K562 (cell line): ENCODE measurements around the gene LTB4R2. TPM values are rescaled to one million over a fixed set of nuclear protein-coding genes. Genes with fewer than 3 reads are reported as not detected.

Source experiments
- ATAC-seq: fragments of 200-7000 bp; cut with Tn5 transposase; 3 replicates; pipeline ENCODE4 v1.9.1; 2020; ENCODE audit warnings: moderate library complexity
- BruUV-seq: library from RNA; stranded (reverse); fragments of 400-500 nt; replicated peaks from 2 replicates; lab custom pipeline; 2021; lab: Mats Ljungman, UMichigan
- CTCF ChIA-PET: fragments of 300-600 bp; formaldehyde crosslinking; extraction: SDS; loops from one replicate; lab custom pipeline; 2021; ENCODE audit warnings: low intra/inter-chr PET ratio; lab: Yijun Ruan, JAX
- POLR2A ChIA-PET: fragments of 300-600, 350-650 bp; sonication (Branson Sonifier 250); formaldehyde crosslinking; extraction: SDS; loops from one replicate; lab custom pipeline; 2021; ENCODE audit warnings: antibody characterized with exemption, inconsistent platforms; lab: Yijun Ruan, JAX
- DNase-seq, 4 experiments: peaks; one replicate each; pipeline versions ENCODE4 v3.0.0 to v3.0.0-alpha.2; 2011 to 2018; ENCODE audit warnings: low spot score in 3 of 4, mixed read lengths in 3 of 4; ENCODE audit errors: extremely low read depth in 1 of 4
- FAIRE-seq: peaks from 2 replicates; lab custom pipeline; 2011; peaks lifted over from hg19 to GRCh38; lab: Jason Lieb, UNC
- H2AFZ ChIP-seq: 2 replicates; pipeline ENCODE4 v1.6.0; 2011; ENCODE audit warnings: low read depth, low read length, control low read depth, inconsistent platforms
- H3K27ac ChIP-seq: fragments of 200-600 bp; 3 replicates; pipeline ENCODE4 v1.8.0; 2011; ENCODE audit warnings: low read depth, mild to moderate bottlenecking, control low read depth, inconsistent platforms, low read length, moderate library complexity, mixed read lengths; ENCODE audit errors: extremely low read depth
- H3K27me3 ChIP-seq, 2 experiments: fragments of 300-600 bp in 1 of 2; 2 replicates in 1 of 2; 3 replicates in 1 of 2; pipeline versions ENCODE4 v1.6.0 to v1.8.0; 2011; ENCODE audit warnings: inconsistent platforms in 2 of 2, low read length in 2 of 2, mild to moderate bottlenecking in 1 of 2, mixed read lengths in 1 of 2, moderate library complexity in 1 of 2; ENCODE audit not compliant: control insufficient read depth in 2 of 2, insufficient read depth in 2 of 2
- H3K36me3 ChIP-seq: fragments of 300-600 bp; 3 replicates; pipeline ENCODE4 v1.8.0; 2011; ENCODE audit warnings: mild to moderate bottlenecking, low read length, inconsistent platforms; ENCODE audit not compliant: control insufficient read depth, insufficient read depth
- H3K4me1 ChIP-seq, 2 experiments: fragments of 200-600 bp in 1 of 2; replicated peaks in 1 of 2; 2 replicates in 1 of 2; 3 replicates in 1 of 2; pipeline versions ENCODE4 v1.5.1 to v1.8.0; 2011; ENCODE audit warnings: inconsistent platforms in 2 of 2, low read length in 2 of 2, mild to moderate bottlenecking in 1 of 2, mixed read lengths in 1 of 2, moderate library complexity in 1 of 2; ENCODE audit not compliant: control insufficient read depth in 2 of 2, insufficient read depth in 2 of 2
- H3K4me2 ChIP-seq: 2 replicates; pipeline ENCODE4 v1.6.1; 2011; ENCODE audit warnings: low read length, control low read depth, inconsistent platforms, mixed read lengths; ENCODE audit not compliant: insufficient read depth
- H3K4me3 ChIP-seq: fragments of 200-600 bp; sonication (generic), shearing (Covaris generic); 2 replicates; pipeline ENCODE4 v1.5.1; 2016; ENCODE audit warnings: control low read depth, inconsistent platforms
- H3K79me2 ChIP-seq: fragments of 200-600 bp; 3 replicates; pipeline ENCODE4 v1.8.0; 2011; ENCODE audit warnings: low read length, inconsistent platforms; ENCODE audit not compliant: control insufficient read depth, insufficient read depth
- H3K9ac ChIP-seq, 2 experiments: 2 replicates each; pipeline versions ENCODE4 v1.6.0 to v1.6.1; 2011; ENCODE audit warnings: low read depth in 2 of 2, low read length in 2 of 2, control low read depth in 1 of 2, inconsistent platforms in 1 of 2, mild to moderate bottlenecking in 1 of 2, mixed read lengths in 1 of 2; ENCODE audit not compliant: insufficient read depth in 1 of 2
- H3K9me1 ChIP-seq: one replicate; pipeline ENCODE4 v1.6.0; 2011; ENCODE audit warnings: inconsistent platforms, mild to moderate bottlenecking, low read length, moderate library complexity; ENCODE audit not compliant: control insufficient read depth, insufficient read depth
- H3K9me3 ChIP-seq: replicated peaks from 2 replicates; pipeline ENCODE4 v1.5.1; 2011; ENCODE audit warnings: low read depth, low read length, inconsistent platforms; ENCODE audit not compliant: control insufficient read depth, insufficient read depth
- H4K20me1 ChIP-seq: replicated peaks from 2 replicates; pipeline ENCODE4 v1.6.1; 2011; ENCODE audit warnings: low read length, inconsistent platforms, mixed read lengths; ENCODE audit not compliant: control insufficient read depth, insufficient read depth
- CREBBP ChIP-seq: IDR thresholded peaks from one replicate; pipeline ENCODE4 v1.6.1; 2012; ENCODE audit warnings: low read depth, mild to moderate bottlenecking, control low read depth, inconsistent platforms, low read length
- RNF219 ChIP-seq: fragments of 250-450 bp; sonication (Bioruptor Pico); IDR thresholded peaks from 2 replicates; pipeline ENCODE4 v1.5.0; 2022; ENCODE audit warnings: mild to moderate bottlenecking
- TCF3 ChIP-seq: sonication (generic); formaldehyde crosslinking; IDR thresholded peaks from 2 replicates; pipeline ENCODE4 v1.4.0; 2020; ENCODE audit warnings: mild to moderate bottlenecking, missing genetic modification reagents
- ZBED1 ChIP-seq: IDR thresholded peaks from 2 replicates; pipeline ENCODE4 v1.6.1; 2014
- ZBTB11 ChIP-seq, 3 experiments: fragments of 200-800 bp in 1 of 3; fragments of 250-450 bp in 1 of 3; fragments of 450-650 bp in 1 of 3; sonication (Bioruptor Pico) in 1 of 3; sonication (Bioruptor generic) in 1 of 3; formaldehyde crosslinking in 1 of 3; IDR thresholded peaks; 2 replicates each; pipeline versions ENCODE4 v1.6.1 to v1.8.0; 2016 to 2022; ENCODE audit warnings: mild to moderate bottlenecking in 2 of 3, missing genetic modification characterization in 2 of 3, missing compliant biosample characterization in 1 of 3, moderate library complexity in 1 of 3
- WGBS: fragments of 100-300 bp; shearing (Covaris generic); methylation state at CpG from one replicate; pipeline ENCODE4 v1.1.6; 2016; ENCODE audit warnings: low coverage, mixed read lengths; ENCODE audit not compliant: insufficient coverage; ENCODE audit errors: missing lambda C conversion rate; 5-methylcytosine and 5-hydroxymethylcytosine counted together
- in situ Hi-C: fragments of 300-500 bp; cut with MboI; formaldehyde crosslinking; loops from 4 replicates; pipeline ENCODE4 v1.15.0; 2018; ENCODE audit warnings: inconsistent platforms, mixed read lengths
- intact Hi-C: fragments of 100-400 bp; cut with micrococcal nuclease; formaldehyde crosslinking; loops from 2 replicates; pipeline ENCODE4 v1.14.2; 2022
- polyA plus RNA-seq, 8 experiments: library from polyadenylated mRNA; depleted of rRNA in 4 of 8; stranded (reverse) in 5 of 8; unstranded in 3 of 8; fragments of >200 nt; fragmentation: Nextera tagmentation in 2 of 8; fragmentation: Illumina TruSeq in 1 of 8; extraction: Ambion mirVana in 2 of 8; extraction: Trizol in 1 of 8; gene quantifications; 2 replicates each; pipeline versions ENCODE4 v1.2.1 to v1.2.3, GENCODE V29; 2011 to 2014; ENCODE audit warnings: inconsistent platforms in 1 of 8, missing spikeins in 1 of 8
- total RNA-seq, 7 experiments: library from RNA; depleted of rRNA in 6 of 7; stranded (reverse); fragments of >200 nt in 6 of 7; fragmentation: Illumina TruSeq in 2 of 7; extraction: Trizol in 2 of 7; gene quantifications; 2 replicates each; pipeline versions ENCODE4 v1.2.1 to v1.2.3, GENCODE V29; 2011 to 2021; ENCODE audit warnings: low replicate concordance in 1 of 7

LTB4R2 gene
- total and polyA plus RNA-seq, 9 of the 15 experiments (the other 6 are each of a cell fraction or from before 2014, with no cell fraction given), result 0.03 to 11.6 (median 2.8) TPM; not detected in 1

DNA sequence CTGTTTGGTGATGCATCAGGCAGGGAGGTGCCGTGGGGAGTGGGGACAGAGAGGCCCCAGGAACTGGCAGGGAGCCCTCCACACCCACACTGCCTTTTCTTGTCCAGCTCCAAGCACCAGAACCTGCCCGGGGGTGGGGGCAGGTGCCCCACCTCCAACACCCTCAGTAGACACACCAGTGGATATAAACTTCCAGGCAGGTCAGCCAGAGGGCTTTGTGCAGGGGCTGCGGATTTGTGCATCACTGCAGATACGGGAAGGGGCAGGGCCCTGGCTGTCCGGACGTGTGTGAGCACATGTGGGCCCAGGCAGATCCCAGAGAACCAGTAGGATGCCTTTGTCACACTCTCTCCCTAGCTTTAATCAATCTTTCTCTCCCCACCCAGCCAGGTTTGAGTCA lies 45.6 kb upstream of the LTB4R2 start:
- ChIA-PET POLR2A (interaction anchor here (0.6 to 0.7 kb wide), 2 partner anchors 180 to 469 kb away, joined by 3 read pairs; no protein-coding TSS in a partner anchor), CTCF (no interaction called here)
- Histone ChIP-seq H3K4me3 (no peak overlapping the region), H3K4me2 (no peak overlapping the region), H3K36me3 (no peaks in the 10 kb centered on the region), H3K9me1 (no peaks in the 10 kb centered on the region), H3K9ac (peak overlapping the region in 1 of 2 experiments; percentile 58; a peak in 2 of 4 replicates), H2AFZ (no peak overlapping the region), H3K27me3 (no peaks in the 10 kb centered on the region), H3K4me1 (peaks cover 0 to 35% of the 10 kb centered on the region in 2 experiments; a peak in 3 of 5 replicates), H3K27ac (no peak overlapping the region), H3K79me2 (no peaks in the 10 kb centered on the region), H3K9me3 (no peaks in the 10 kb centered on the region), H4K20me1 (no peaks in the 10 kb centered on the region)
- ATAC-seq (no peak), DNase-seq (no peak), FAIRE-seq (no peak)
- in situ Hi-C loops (no loop called here), intact Hi-C loops (no loop called here)
- no TSS peak for BruUV-seq
- TF ChIP-seq ZBTB11 (CRISPR knock-in tag; IDR thresholded peaks at IDR 0.05), result no peak
- no peak for TF ChIP-seq ZBED1
- TF ChIP-seq TCF3 (CRISPR knock-in tag), result no peak
- no peak for TF ChIP-seq CREBBP
- no peak for TF ChIP-seq RNF219 (CRISPR knock-in tag)
- 63% methylated on average over 6 of the region's 6 CpGs for WGBS
